GM19395 (cell line): ENCODE data around the gene MTUS2.

Experiments used
- ATAC-seq: cut with Tn5 transposase; IDR thresholded peaks from one replicate; pipeline ENCODE4 v1.9.1; 2021; ENCODE audit warnings: mild to moderate bottlenecking, moderate library complexity; ENCODE audit not compliant: unreplicated experiment

Gene MTUS2

DNA sequence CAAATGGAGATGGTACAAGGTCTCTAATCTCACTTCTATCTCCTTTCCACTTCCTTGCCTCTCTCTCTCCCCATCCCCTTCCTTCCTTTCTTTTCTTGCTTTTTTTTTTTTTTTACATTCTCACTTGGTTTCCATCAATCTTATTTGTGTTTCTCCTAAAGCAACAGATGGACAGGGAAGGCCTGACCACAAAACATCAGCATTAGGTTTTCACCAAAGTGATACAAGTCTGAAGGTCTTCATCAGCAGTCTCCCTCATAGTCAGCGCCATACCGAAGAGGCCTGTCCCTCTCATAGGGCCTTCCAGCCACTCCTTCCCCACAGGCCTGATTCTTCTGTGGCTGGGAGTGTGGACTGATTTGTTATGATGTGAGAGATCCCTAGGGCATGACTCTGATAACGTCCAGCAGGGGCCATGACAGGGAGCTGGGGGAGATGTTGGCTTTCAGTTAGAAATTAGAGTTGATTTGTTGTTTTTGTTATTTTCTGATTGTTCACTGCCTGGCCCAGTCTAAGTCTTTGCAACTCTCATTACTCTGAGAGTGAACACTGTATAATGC, 616.7 kb downstream of the MTUS2 start:
- no peak for ATAC-seq

GRCh38 chr13:29438769-29439168, 618.6 kb downstream of the MTUS2 start:
- no peak for ATAC-seq

- ATAC-seq: no peak
Measured at GRCh38 chr13:29439601-29440388, 619.7 kb downstream of the MTUS2 start.

DNA sequence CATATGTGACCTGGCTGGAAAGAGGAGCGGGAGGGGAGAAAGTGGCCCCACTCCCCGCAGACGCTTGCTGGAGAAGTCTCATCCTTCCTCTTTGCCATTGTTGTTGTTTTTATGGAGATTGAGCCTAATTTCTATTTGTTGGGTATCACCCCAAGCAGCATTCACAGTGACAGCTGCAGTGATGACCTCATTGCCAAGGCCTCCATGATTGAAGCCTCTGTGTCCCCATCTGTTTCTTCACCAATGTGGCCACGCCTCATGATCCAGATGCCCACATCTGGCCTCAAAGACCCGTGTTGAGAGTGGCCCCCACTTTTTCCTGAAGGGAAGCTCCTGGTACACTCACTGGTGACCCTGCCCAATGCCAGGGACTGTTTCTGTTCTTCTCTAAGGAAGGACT, 621.2 kb downstream of the MTUS2 start:
- no peak for ATAC-seq

DNA sequence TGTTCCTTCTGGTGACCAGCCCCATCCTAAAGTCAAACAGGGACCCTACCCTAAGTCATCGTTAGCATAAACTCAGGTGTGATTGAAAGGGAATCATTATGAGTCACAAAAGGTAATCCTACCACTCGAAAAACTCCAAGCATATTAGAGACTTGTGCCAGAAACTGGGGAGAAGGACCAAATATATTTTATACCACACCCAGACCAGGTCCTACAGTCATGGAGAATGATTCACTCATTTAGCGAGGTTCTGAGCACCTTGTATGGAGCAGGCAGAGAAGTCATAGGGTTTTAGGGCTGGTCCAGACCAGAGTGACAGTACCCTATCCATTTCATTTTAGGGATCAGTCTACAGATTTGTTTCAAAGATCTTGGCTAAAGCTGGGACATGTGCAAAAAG, 625.9 kb downstream of the MTUS2 start:
- ATAC-seq: no peak

GRCh38 chr13:29448174-29448573, 628.0 kb downstream of the MTUS2 start:
- ATAC-seq: no peak

GRCh38 chr13:29449726-29450125, 629.6 kb downstream of the MTUS2 start:
- no peak for ATAC-seq

GRCh38 chr13:29451976-29452375, 631.8 kb downstream of the MTUS2 start:
- ATAC-seq: no peak

- ATAC-seq: no peak
Measured at GRCh38 chr13:29452773-29453616, 632.9 kb downstream of the MTUS2 start.

GRCh38 chr13:29453617-29454011, 633.5 kb downstream of the MTUS2 start:
- no peak for ATAC-seq

GRCh38 chr13:29454931-29455481, 634.9 kb downstream of the MTUS2 start:
- ATAC-seq: no peak

- no peak for ATAC-seq
Measured at GRCh38 chr13:29456419-29456818, 636.3 kb downstream of the MTUS2 start.

- no peak for ATAC-seq
Measured at GRCh38 chr13:29457299-29457698, 637.2 kb downstream of the MTUS2 start.

- no peak for ATAC-seq
Measured at GRCh38 chr13:29458419-29458818, 638.3 kb downstream of the MTUS2 start.

DNA sequence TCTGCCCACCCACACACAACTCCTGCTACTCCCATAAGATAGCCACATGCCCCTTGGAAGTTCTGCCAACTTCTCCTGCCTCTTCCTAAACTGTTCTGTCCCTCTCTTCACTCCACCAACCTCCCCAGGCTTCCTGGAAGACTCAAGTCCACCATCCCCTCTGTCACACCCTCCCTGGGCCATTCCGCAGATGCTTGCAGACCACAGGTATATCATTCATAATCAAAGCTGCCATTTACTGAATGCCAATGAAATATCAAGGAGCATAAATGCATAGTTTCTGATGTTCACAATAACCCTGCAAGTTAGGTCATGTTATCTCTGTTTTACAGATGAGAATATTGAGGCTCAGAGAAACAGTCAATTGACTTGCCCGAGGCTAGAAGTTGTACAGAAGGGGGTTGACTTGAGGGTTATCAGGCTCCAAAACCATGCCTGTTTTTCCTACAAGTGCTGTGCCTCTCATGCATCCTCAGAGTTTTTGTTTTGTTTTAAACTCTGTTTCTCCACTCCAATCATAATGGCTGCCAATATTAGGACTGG, 639.7 kb downstream of the MTUS2 start:
- no peak for ATAC-seq

- ATAC-seq: no peak
Measured at GRCh38 chr13:29464105-29464679, 644.1 kb downstream of the MTUS2 start.

DNA sequence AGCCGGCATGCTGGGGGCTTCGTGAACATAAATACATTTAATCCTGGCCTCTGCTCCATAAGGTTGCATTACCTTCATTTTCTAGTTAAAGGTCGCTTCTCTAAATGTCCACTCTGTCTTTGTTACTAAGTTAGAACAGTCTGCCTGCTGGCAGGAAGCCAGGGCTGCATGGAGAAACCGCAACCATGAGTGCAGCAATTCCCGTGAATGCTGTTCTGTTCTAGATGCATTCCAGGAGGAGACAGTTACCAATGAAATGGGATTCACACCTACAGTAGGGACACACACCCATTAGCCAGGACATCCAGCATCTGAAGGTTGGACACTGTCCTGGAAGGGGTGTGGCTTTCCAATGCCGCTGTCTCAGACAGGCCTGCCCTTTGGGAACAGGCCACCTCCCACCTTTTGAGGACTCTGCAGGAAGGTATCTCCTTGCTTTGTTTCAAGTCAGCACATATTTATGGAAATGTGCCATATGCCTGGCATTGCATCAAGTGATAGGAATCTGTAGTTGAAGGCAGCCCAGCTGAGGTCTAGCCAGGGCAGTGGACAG, 645.7 kb downstream of the MTUS2 start:
- ATAC-seq: no peak

DNA sequence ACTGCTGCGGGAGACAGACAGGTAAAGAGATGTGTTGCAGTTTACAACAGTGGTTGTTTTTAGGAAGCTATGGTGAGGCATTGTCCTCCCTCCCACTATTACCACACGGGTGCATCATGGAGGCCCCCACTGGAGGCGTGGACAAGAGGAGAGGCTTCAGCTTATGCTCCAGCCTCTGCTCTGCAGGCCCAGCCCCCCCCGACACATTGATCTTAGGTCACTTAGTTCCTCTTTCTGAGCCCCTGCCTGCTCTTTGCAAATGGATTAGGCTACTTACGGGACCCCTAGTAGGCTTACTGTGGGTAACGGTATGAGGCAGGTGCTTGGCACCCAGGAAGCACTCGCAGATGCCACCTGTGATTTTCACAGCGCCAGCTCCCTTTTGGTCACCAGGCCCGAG, 651.4 kb downstream of the MTUS2 start:
- no peak for ATAC-seq

- ATAC-seq: no peak
Measured at GRCh38 chr13:29472332-29472961, 652.3 kb downstream of the MTUS2 start.

DNA sequence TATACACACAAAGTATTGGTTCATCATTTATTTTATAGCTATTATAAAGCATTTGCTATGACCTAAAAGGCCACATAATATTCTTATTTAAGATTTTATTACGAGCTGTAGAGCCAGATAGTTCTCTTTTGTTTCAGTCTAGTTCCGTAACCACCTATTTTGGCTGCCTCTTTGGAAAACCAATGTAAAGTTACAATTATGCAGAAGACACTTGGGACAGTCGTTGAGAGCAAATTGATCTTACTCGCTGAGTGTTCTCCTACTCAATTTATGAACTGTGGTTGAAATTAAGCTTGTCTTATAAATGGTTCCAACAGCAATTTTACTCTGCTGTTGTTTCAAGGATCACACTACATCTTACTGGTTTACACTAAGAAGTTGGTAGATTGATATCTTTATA, 653.0 kb downstream of the MTUS2 start:
- no peak for ATAC-seq
